Parathyroid adenoma (tissue), 2 donors: ENCODE results near the gene ZNF831.

ENCODE experiments used
- H2AFZ ChIP-seq: fragments of 300-600 bp; sonication (generic); one replicate; pipeline ENCODE4 v1.7.0; 2017; ENCODE audit warnings: antibody characterized with exemption, mild to moderate bottlenecking
- H3K27ac ChIP-seq: fragments of 300-600 bp; sonication (generic); one replicate; pipeline ENCODE4 v1.7.0; 2017
- H3K27me3 ChIP-seq: fragments of 300-600 bp; sonication (generic); one replicate; pipeline ENCODE4 v1.7.0; 2017; ENCODE audit warnings: low read length; ENCODE audit not compliant: control insufficient read depth, insufficient read depth
- H3K36me3 ChIP-seq: fragments of 300-600 bp; sonication (generic); one replicate; pipeline ENCODE4 v1.7.0; 2017; ENCODE audit warnings: low read length; ENCODE audit not compliant: control insufficient read depth, insufficient read depth
- H3K4me1 ChIP-seq: fragments of 300-600 bp; sonication (generic); one replicate; pipeline ENCODE4 v1.7.0; 2017; ENCODE audit warnings: control low read depth
- H3K4me2 ChIP-seq: fragments of 300-600 bp; sonication (generic); one replicate; pipeline ENCODE4 v1.7.0; 2017; ENCODE audit warnings: low read length
- H3K4me3 ChIP-seq: fragments of 300-600 bp; sonication (generic); one replicate; pipeline ENCODE4 v1.7.0; 2017; ENCODE audit warnings: low read depth, low read length
- H3K79me2 ChIP-seq: fragments of 300-600 bp; sonication (generic); one replicate; pipeline ENCODE4 v1.7.0; 2017; ENCODE audit warnings: control low read depth
- H3K9ac ChIP-seq: fragments of 300-600 bp; sonication (generic); one replicate; pipeline ENCODE4 v1.7.0; 2017; ENCODE audit warnings: mild to moderate bottlenecking
- H3K9me3 ChIP-seq: fragments of 300-600 bp; sonication (generic); one replicate; pipeline ENCODE4 v1.7.0; 2017; ENCODE audit warnings: low read length; ENCODE audit not compliant: control insufficient read depth
- TF ChIP-seq, protein P1 (sequence below): fragments of 300-600 bp; sonication (generic); IDR thresholded peaks from one replicate; pipeline ENCODE4 v1.7.0; 2017; ENCODE audit warnings: antibody characterized with exemption, mild to moderate bottlenecking
- donor health status: primary hyperparathyroidism.

The ZNF831 gene

DNA sequence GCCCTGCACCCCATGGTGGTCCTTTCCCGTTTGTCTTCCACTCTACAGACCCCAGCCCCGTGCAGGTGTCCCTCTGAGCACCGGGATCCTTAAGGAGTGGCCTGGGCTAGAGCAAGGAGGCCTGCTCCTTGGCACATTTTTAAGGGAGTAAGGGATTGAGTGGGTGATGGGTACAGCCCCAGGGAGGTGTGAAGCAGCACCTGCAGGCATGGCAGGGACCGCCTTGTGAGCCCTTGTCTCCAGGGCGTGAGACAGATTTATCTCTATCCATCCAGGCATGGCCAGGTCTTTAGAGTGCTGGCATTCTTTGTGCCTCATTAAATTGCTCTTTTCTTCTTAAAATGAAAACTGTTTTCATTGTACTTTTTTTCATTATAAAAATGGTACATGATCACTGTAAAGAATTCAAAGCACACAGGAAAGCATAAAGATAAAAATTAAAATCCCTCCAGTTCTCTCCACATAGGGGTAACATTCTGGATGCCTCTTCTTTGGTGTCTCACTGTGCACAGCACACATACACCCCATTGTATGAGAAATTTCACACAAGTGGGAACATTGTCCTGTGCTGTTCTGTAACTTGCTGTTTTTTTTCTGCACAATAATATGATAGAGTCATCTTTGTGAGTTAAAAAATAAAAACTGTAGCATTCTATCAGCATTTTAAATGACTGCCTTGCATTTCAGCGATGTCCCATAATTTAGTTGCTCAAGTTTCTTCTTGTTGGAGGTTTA, 31.9 kb upstream of the ZNF831 start:
- Histone ChIP-seq H3K79me2 (no peaks in the 10 kb centered on the region), H3K9ac (no peak overlapping the region), H3K27ac (no peak overlapping the region), H3K27me3 (no peaks in the 10 kb centered on the region), H3K4me3 (no peak overlapping the region), H3K4me1 (no peaks in the 10 kb centered on the region), H2AFZ (no peak overlapping the region), H3K9me3 (no peaks in the 10 kb centered on the region), H3K4me2 (no peak overlapping the region), H3K36me3 (no peaks in the 10 kb centered on the region)
- TF ChIP-seq, protein P1, sequence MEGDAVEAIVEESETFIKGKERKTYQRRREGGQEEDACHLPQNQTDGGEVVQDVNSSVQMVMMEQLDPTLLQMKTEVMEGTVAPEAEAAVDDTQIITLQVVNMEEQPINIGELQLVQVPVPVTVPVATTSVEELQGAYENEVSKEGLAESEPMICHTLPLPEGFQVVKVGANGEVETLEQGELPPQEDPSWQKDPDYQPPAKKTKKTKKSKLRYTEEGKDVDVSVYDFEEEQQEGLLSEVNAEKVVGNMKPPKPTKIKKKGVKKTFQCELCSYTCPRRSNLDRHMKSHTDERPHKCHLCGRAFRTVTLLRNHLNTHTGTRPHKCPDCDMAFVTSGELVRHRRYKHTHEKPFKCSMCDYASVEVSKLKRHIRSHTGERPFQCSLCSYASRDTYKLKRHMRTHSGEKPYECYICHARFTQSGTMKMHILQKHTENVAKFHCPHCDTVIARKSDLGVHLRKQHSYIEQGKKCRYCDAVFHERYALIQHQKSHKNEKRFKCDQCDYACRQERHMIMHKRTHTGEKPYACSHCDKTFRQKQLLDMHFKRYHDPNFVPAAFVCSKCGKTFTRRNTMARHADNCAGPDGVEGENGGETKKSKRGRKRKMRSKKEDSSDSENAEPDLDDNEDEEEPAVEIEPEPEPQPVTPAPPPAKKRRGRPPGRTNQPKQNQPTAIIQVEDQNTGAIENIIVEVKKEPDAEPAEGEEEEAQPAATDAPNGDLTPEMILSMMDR, result no peak

- Histone ChIP-seq H3K4me2 (no peak overlapping the region), H3K36me3 (no peaks in the 10 kb centered on the region), H3K27ac (no peak overlapping the region), H3K9me3 (no peaks in the 10 kb centered on the region), H3K4me1 (no peaks in the 10 kb centered on the region), H2AFZ (no peak overlapping the region), H3K27me3 (no peaks in the 10 kb centered on the region), H3K9ac (no peak overlapping the region), H3K4me3 (no peak overlapping the region), H3K79me2 (no peaks in the 10 kb centered on the region)
- TF ChIP-seq, protein P1, result no peak
Measured at GRCh38 chr20:59134182-59134581, 29.4 kb upstream of the ZNF831 start.

GRCh38 chr20:59135093-59135492, 28.5 kb upstream of the ZNF831 start:
- H3K27ac ChIP-seq, result no peak overlapping the region
- H2AFZ ChIP-seq, result no peak overlapping the region
- no peaks in the 10 kb centered on the region for H3K79me2 ChIP-seq
- no peak overlapping the region for H3K4me3 ChIP-seq
- no peaks in the 10 kb centered on the region for H3K27me3 ChIP-seq
- H3K4me1 ChIP-seq, result no peaks in the 10 kb centered on the region
- no peaks in the 10 kb centered on the region for H3K9me3 ChIP-seq
- H3K36me3 ChIP-seq, result no peaks in the 10 kb centered on the region
- TF ChIP-seq, protein P1, result no peak
- no peak overlapping the region for H3K9ac ChIP-seq
- H3K4me2 ChIP-seq, result no peak overlapping the region

DNA sequence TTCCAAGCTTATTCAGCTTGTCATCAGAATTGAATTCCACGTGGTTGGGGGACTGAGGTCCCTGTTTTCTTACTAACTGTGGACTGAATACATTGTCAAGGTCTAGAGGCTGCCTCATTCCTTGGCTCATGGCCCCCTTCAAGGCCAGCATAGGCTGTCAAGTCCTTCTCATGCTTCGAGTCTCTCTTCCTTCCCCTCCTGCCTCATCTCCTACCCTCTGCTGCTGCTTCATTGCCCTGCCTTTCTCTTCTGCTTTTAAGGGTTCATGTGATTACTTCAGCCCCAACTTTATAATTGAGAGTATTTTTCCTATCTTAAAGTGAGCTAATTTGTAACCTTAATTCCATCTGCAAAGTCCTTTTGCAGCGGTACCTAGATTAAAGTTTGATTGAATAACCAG, 27.6 kb upstream of the ZNF831 start:
- Histone ChIP-seq H3K4me1 (no peaks in the 10 kb centered on the region), H3K27me3 (no peaks in the 10 kb centered on the region)
- TF ChIP-seq, protein P1, result no peak

GRCh38 chr20:59137532-59137931, 26.1 kb upstream of the ZNF831 start:
- H3K36me3 ChIP-seq, result no peaks in the 10 kb centered on the region
- no peaks in the 10 kb centered on the region for H3K79me2 ChIP-seq
- H3K9ac ChIP-seq, result no peak overlapping the region
- no peak overlapping the region for H3K4me2 ChIP-seq
- H3K4me1 ChIP-seq, result no peaks in the 10 kb centered on the region
- H2AFZ ChIP-seq, result no peak overlapping the region
- H3K27ac ChIP-seq, result no peak overlapping the region
- H3K9me3 ChIP-seq, result no peaks in the 10 kb centered on the region
- TF ChIP-seq, protein P1, result no peak
- no peak overlapping the region for H3K4me3 ChIP-seq
- no peaks in the 10 kb centered on the region for H3K27me3 ChIP-seq

More for the DNA sequence above, 27.6 kb upstream of the ZNF831 start:
- Histone ChIP-seq H3K9ac (no peak overlapping the region), H3K79me2 (no peaks in the 10 kb centered on the region), H3K9me3 (no peaks in the 10 kb centered on the region), H3K36me3 (no peaks in the 10 kb centered on the region), H3K4me2 (no peak overlapping the region), H2AFZ (no peak overlapping the region), H3K4me3 (no peak overlapping the region), H3K27ac (no peak overlapping the region)
